Panc1 (cell line): Measurements from ENCODE around the gene GATAD2B. TPM values are rescaled to one million over a fixed set of nuclear protein-coding genes. Genes with fewer than 3 reads are reported as not detected.

Source experiments
- ATAC-seq: fragments of 200-7000 bp; cut with Tn5 transposase; 2 replicates; pipeline ENCODE4 v1.9.1; 2020; ENCODE audit warnings: mild to moderate bottlenecking, moderate library complexity
- BruUV-seq: library from RNA; stranded (reverse); fragments of 400-500 nt; replicated peaks from 2 replicates; lab custom pipeline; 2021; lab: Mats Ljungman, UMichigan
- CTCF ChIA-PET: fragments of 300-600 bp; sonication (Branson Sonifier 250); formaldehyde crosslinking; loops from one replicate; lab custom pipeline; 2022; ENCODE audit warnings: antibody characterized with exemption; lab: Charles Lee
- POLR2A ChIA-PET: fragments of 300-600 bp; sonication (Branson Sonifier 250); formaldehyde crosslinking; loops from one replicate; lab custom pipeline; 2022; ENCODE audit warnings: antibody characterized with exemption; lab: Charles Lee
- DNase-seq: peaks from one replicate; pipeline ENCODE4 v3.0.0-alpha.2; 2010; ENCODE audit warnings: low read depth, low spot score
- H3K27ac ChIP-seq: 2 replicates; pipeline ENCODE4 v1.5.1; 2011; ENCODE audit warnings: mild to moderate bottlenecking, low read length, inconsistent platforms
- H3K27me3 ChIP-seq: fragments of 200-500 bp; sonication (Bioruptor generic); 2 replicates; pipeline ENCODE4 v1.6.0; 2014; ENCODE audit warnings: low read length, inconsistent platforms; ENCODE audit not compliant: control insufficient read depth, insufficient read depth
- H3K36me3 ChIP-seq: fragments of 200-500 bp; sonication (Bioruptor generic); 2 replicates; pipeline ENCODE4 v1.5.1; 2014; ENCODE audit warnings: inconsistent platforms, mild to moderate bottlenecking, low read length, moderate library complexity; ENCODE audit not compliant: control insufficient read depth, insufficient read depth
- H3K4me1 ChIP-seq: 2 replicates; pipeline ENCODE4 v1.5.1; 2011; ENCODE audit warnings: inconsistent platforms, mild to moderate bottlenecking, low read length, moderate library complexity; ENCODE audit not compliant: control insufficient read depth, insufficient read depth
- H3K4me3 ChIP-seq, 2 experiments: 2 replicates each; pipeline ENCODE4 v1.5.1; 2011 to 2012; ENCODE audit warnings: low read depth in 2 of 2, low read length in 2 of 2, mild to moderate bottlenecking in 2 of 2, inconsistent platforms in 1 of 2, moderate library complexity in 1 of 2
- H3K9me3 ChIP-seq: fragments of 200-500 bp; sonication (Bioruptor generic); 2 replicates; pipeline ENCODE4 v1.5.1; 2014; ENCODE audit warnings: low read depth, mild to moderate bottlenecking, inconsistent platforms, low read length, moderate library complexity; ENCODE audit not compliant: control insufficient read depth, insufficient read depth
- CTCF ChIP-seq: fragments of 450-650 bp; IDR thresholded peaks from 2 replicates; pipeline ENCODE4 v1.5.1; 2017; ENCODE audit warnings: mild to moderate bottlenecking
- POLR2AphosphoS5 ChIP-seq: IDR thresholded peaks from 2 replicates; pipeline ENCODE4 v1.6.1; 2012; ENCODE audit warnings: mild to moderate bottlenecking, low read depth, low read length, moderate library complexity
- SIN3A ChIP-seq: IDR thresholded peaks from 2 replicates; pipeline ENCODE4 v1.6.1; 2012; ENCODE audit warnings: low read depth, mild to moderate bottlenecking, low read length, moderate library complexity, borderline replicate concordance; ENCODE audit not compliant: insufficient read depth
- TCF7L2 ChIP-seq: IDR thresholded peaks from 2 replicates; pipeline ENCODE4 v1.6.1; 2011; ENCODE audit warnings: mild to moderate bottlenecking, low read depth, low read length, inconsistent platforms
- in situ Hi-C: cut with HindIII; loops from 2 replicates; pipeline ENCODE4 v1.10.0; 2016; ENCODE audit warnings: low sequenced_read_pairs, low pct_unique_long_range_greater_than_20kb
- intact Hi-C: fragments of 100-400 bp; cut with micrococcal nuclease; formaldehyde crosslinking; loops from one replicate; pipeline ENCODE4 v1.10.0; 2022; ENCODE audit not compliant: unreplicated experiment
- total RNA-seq: library from RNA; stranded (reverse); gene quantifications from one replicate; pipeline ENCODE4 v1.2.1, GENCODE V29; 2021; ENCODE audit not compliant: unreplicated experiment
- TF ChIP-seq, protein P1 (sequence below), 2 experiments: IDR thresholded peaks; 2 replicates each; pipeline ENCODE4 v1.6.1; 2011 to 2012; ENCODE audit warnings: low read depth in 2 of 2, control low read depth in 1 of 2, low read length in 1 of 2, mild to moderate bottlenecking in 1 of 2, moderate library complexity in 1 of 2; ENCODE audit not compliant: insufficient read depth in 1 of 2

GATAD2B gene
- total RNA-seq, 1 experiment from 2014 or later: 47.2 TPM

- ChIA-PET POLR2A (no interaction called here), CTCF (no interaction called here)
- Histone ChIP-seq H3K9me3 (no peaks in the 10 kb centered on the region), H3K4me1 (peaks cover 8% of the 10 kb centered on the region), H3K27me3 (no peaks in the 10 kb centered on the region), H3K27ac (no peak overlapping the region), H3K36me3 (peaks cover 3% of the 10 kb centered on the region; the same call in 1 of the 2 replicates), H3K4me3 (no peak overlapping the region)
- DNase-seq (no peak), ATAC-seq (no peak)
- no TSS peak for BruUV-seq
- TF ChIP-seq CTCF (no peak), TCF7L2 (no peak), POLR2AphosphoS5 (no peak), SIN3A (no peak)
- TF ChIP-seq, protein P1, sequence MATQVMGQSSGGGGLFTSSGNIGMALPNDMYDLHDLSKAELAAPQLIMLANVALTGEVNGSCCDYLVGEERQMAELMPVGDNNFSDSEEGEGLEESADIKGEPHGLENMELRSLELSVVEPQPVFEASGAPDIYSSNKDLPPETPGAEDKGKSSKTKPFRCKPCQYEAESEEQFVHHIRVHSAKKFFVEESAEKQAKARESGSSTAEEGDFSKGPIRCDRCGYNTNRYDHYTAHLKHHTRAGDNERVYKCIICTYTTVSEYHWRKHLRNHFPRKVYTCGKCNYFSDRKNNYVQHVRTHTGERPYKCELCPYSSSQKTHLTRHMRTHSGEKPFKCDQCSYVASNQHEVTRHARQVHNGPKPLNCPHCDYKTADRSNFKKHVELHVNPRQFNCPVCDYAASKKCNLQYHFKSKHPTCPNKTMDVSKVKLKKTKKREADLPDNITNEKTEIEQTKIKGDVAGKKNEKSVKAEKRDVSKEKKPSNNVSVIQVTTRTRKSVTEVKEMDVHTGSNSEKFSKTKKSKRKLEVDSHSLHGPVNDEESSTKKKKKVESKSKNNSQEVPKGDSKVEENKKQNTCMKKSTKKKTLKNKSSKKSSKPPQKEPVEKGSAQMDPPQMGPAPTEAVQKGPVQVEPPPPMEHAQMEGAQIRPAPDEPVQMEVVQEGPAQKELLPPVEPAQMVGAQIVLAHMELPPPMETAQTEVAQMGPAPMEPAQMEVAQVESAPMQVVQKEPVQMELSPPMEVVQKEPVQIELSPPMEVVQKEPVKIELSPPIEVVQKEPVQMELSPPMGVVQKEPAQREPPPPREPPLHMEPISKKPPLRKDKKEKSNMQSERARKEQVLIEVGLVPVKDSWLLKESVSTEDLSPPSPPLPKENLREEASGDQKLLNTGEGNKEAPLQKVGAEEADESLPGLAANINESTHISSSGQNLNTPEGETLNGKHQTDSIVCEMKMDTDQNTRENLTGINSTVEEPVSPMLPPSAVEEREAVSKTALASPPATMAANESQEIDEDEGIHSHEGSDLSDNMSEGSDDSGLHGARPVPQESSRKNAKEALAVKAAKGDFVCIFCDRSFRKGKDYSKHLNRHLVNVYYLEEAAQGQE (IDR thresholded peaks at IDR 0.05; ENCODE audit: insufficient read depth in 1 of 2, low read depth in 2 of 2, low read length in 1 of 2): no peak
- intact Hi-C loops: loop anchor here (10.0 kb wide), 1 partner anchor 263 kb away; no protein-coding TSS in a partner anchor
- in situ Hi-C loops: no loop called here
Observed at GRCh38 chr1:153777648-153778047, 145.1 kb downstream of the GATAD2B start.

DNA sequence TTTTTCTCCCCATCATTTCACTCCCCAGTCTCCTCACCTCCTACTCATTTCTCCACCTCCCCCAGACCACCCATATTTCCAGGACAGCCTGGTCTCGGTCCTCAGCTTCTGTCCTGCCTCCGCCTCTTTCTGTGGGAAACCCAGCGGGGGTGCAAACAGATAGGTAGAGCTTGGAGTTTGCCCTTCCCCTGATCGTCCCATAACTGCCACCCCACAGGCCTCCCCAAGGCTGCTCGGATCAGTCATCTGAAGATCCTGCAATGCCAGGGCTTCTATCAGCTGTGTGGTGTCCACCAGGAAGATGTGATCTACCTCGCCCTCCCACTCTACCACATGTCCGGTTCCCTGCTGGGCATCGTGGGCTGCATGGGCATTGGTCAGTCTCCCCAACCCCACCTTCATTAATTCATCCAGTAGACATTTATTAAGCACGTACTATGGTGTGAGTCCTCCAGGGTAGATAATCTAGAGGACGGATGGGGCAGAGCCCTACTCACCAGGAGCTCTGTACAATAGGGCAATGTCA is 145.9 kb downstream of the GATAD2B start:
- TF ChIP-seq SIN3A: no peak
- Histone ChIP-seq H3K4me3 (no peak overlapping the region), H3K27ac (no peak overlapping the region), H3K36me3 (peaks cover 3% of the 10 kb centered on the region; the same call in 1 of the 2 replicates), H3K4me1 (peaks cover 8% of the 10 kb centered on the region), H3K27me3 (no peaks in the 10 kb centered on the region), H3K9me3 (no peaks in the 10 kb centered on the region)
- DNase-seq (no peak), ATAC-seq (no peak)
- intact Hi-C loops (loop anchor here (10.0 kb wide), 1 partner anchor 262 kb away; no protein-coding TSS in a partner anchor), in situ Hi-C loops (no loop called here)
- BruUV-seq: no TSS peak
- ChIA-PET POLR2A (no interaction called here), CTCF (no interaction called here)

DNA sequence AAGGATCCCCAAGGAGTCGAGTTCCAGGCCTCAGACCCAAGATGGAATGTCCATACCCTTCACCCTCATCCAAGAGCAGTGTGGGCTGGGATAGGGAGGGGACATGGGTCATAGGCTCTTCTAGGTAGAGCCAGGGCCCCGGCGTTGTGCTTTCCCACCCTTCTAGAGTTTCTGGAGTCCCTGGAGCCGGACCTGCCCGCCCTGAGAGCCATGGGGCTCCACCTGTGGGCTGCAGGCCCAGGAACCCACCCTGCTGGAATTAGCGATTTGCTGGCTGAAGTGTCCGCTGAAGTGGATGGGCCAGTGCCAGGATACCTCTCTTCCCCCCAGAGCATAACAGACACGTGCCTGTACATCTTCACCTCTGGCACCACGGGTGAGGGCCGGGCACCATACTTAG is 146.4 kb downstream of the GATAD2B start:
- CTCF ChIA-PET: no interaction called here

More for the DNA sequence above, 146.4 kb downstream of the GATAD2B start:
- intact Hi-C loops: loop anchor here (10.0 kb wide), 1 partner anchor 262 kb away; no protein-coding TSS in a partner anchor
- no peak for TF ChIP-seq TCF7L2
- no peak for TF ChIP-seq CTCF
- TF ChIP-seq, protein P1 (IDR thresholded peaks at IDR 0.05; ENCODE audit: insufficient read depth in 1 of 2, low read depth in 2 of 2, low read length in 1 of 2): no peak
- no peak for TF ChIP-seq SIN3A
- no peak for TF ChIP-seq POLR2AphosphoS5
- Histone ChIP-seq H3K36me3 (peaks cover 3% of the 10 kb centered on the region; the same call in 1 of the 2 replicates), H3K9me3 (no peaks in the 10 kb centered on the region), H3K27ac (no peak overlapping the region), H3K4me1 (peaks cover 8% of the 10 kb centered on the region), H3K4me3 (peak overlapping the region; percentile 60 to 61), H3K27me3 (no peaks in the 10 kb centered on the region)
- in situ Hi-C loops: no loop called here
- no TSS peak for BruUV-seq
- POLR2A ChIA-PET: no interaction called here
- no peak; the same call in 1 of the 2 replicates for ATAC-seq
- no peak for DNase-seq
